ENCODE results near the gene RNF208.

RNF208 gene

DNA sequence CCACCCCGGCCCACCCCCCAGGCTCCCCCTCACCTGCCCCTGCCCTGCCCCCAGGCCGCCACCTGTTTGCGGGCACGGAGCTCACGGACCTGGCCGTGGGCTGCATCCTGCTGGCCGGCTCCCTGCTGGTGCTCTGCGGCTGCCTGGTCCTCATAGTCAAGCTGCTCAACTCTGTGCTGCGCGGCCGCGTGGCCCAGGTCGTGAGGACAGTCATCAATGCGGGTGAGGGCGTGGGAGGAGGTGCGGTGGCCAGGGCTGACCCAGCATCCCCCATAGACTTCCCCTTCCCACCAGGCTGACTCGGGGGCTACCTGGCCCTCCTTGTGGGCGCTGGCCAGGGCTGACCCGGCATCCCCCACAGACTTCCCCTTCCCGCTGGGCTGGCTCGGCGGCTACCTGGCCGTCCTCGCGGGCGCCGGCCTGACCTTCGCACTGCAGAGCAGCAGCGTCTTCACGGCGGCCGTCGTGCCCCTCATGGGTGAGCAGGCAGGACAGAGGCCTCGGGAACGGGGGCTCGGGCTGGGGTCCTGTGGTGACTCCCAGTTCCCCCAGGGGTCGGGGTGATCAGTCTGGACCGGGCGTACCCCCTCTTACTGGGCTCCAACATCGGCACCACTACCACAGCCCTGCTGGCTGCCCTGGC is 12.1 kb upstream of the RNF208 start:
- CTCF ChIA-PET: interaction anchor here (0.8 to 4.8 kb wide), 3 partner anchors 8 to 116 kb away, joined by 3 to 25 read pairs (median 3); partner anchors contain the start of genes CYSRT1 and RNF224
- Histone ChIP-seq H3K4me1 (ENCODE audit: control extremely low read depth in 1 of 4, control insufficient read depth in 4 of 4, insufficient read depth in 4 of 4, low read length in 3 of 4) (peaks cover 0 to 47% (median 34%) of the 10 kb centered on the region in 4 experiments), H3K36me3 (ENCODE audit: control insufficient read depth in 4 of 4, insufficient read depth in 4 of 4, low read length in 3 of 4) (no peaks in the 10 kb centered on the region), H3K9me3 (ENCODE audit: control extremely low read depth in 1 of 5, control insufficient read depth in 4 of 5, insufficient read depth in 2 of 5, low read depth in 1 of 5, low read length in 4 of 5) (no peaks in the 10 kb centered on the region), H3K4me3 (ENCODE audit: control insufficient read depth in 1 of 7, extremely low read depth in 1 of 7, insufficient read depth in 4 of 7, low read depth in 2 of 7, low read length in 6 of 7) (no peak overlapping the region), H3K27me3 (replicated peaks in 2 of 5; ENCODE audit: control insufficient read depth in 4 of 5, insufficient read depth in 5 of 5, low read length in 4 of 5) (peaks cover 0 to 17% (median 0%) of the 10 kb centered on the region in 5 experiments), H3K27ac (ENCODE audit: insufficient read depth in 1 of 2, low read depth in 1 of 2, low read length in 2 of 2, poor library complexity in 1 of 2, severe bottlenecking in 2 of 2) (no peak overlapping the region)
- DNase-seq: no peak
- WGBS (ENCODE audit: insufficient coverage): 77% methylated on average over 38 of the region's 40 CpGs
- POLR2A ChIA-PET: no interaction called here

DNA sequence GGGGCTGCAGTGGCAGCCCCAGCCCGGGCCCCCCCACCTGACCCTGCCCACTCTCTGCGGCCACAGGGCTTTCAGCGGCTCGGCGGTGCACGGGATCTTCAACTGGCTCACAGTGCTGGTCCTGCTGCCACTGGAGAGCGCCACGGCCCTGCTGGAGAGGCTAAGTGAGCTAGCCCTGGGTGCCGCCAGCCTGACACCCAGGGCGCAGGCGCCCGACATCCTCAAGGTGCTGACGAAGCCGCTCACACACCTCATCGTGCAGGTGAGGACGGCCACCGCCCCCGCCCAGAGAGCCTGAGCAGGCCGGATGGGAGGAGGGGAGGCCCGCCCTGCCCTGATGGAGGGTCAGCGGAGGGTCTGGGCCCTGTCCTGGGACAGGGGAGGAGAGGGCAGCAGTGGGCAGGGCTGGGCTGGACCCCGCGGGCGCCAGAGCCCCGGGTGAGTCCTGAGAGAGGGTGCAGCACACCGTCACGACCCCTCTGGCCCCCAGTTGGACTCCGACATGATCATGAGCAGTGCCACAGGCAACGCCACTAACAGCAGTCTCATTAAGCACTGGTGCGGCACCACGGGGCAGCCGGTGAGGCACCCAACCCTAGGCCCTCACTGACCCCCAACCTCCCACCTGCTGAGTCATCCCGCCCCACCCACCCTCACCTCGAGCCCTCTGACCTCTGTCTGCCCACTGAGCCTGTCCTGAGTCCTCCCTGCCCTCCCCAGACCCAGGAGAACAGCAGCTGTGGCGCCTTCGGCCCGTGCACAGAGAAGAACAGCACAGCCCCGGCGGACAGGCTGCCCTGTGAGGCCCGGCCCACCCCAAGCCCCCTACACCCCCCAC is 11.3 kb upstream of the RNF208 start:
- ChIA-PET POLR2A (no interaction called here), CTCF (interaction anchor here (0.5 to 1.1 kb wide), 3 partner anchors 99 to 115 kb away, joined by 3 to 4 read pairs (median 3); no protein-coding TSS in a partner anchor)
- 94% methylated on average over 36 of the region's 40 CpGs for WGBS (ENCODE audit: insufficient coverage)
- Histone ChIP-seq H3K27ac (ENCODE audit: insufficient read depth in 1 of 2, low read depth in 1 of 2, low read length in 2 of 2, poor library complexity in 1 of 2, severe bottlenecking in 2 of 2) (no peak overlapping the region), H3K4me3 (ENCODE audit: control insufficient read depth in 1 of 7, extremely low read depth in 1 of 7, insufficient read depth in 4 of 7, low read depth in 2 of 7, low read length in 6 of 7) (no peak overlapping the region), H3K9me3 (ENCODE audit: control extremely low read depth in 1 of 5, control insufficient read depth in 4 of 5, insufficient read depth in 2 of 5, low read depth in 1 of 5, low read length in 4 of 5) (no peaks in the 10 kb centered on the region), H3K27me3 (replicated peaks in 2 of 5; ENCODE audit: control insufficient read depth in 4 of 5, insufficient read depth in 5 of 5, low read length in 4 of 5) (peaks cover 0 to 25% (median 0%) of the 10 kb centered on the region in 5 experiments), H3K4me1 (ENCODE audit: control extremely low read depth in 1 of 4, control insufficient read depth in 4 of 4, insufficient read depth in 4 of 4, low read length in 3 of 4) (peaks cover 0 to 38% (median 28%) of the 10 kb centered on the region in 4 experiments), H3K36me3 (ENCODE audit: control insufficient read depth in 4 of 4, insufficient read depth in 4 of 4, low read length in 3 of 4) (no peaks in the 10 kb centered on the region)
- DNase-seq: no peak

DNA sequence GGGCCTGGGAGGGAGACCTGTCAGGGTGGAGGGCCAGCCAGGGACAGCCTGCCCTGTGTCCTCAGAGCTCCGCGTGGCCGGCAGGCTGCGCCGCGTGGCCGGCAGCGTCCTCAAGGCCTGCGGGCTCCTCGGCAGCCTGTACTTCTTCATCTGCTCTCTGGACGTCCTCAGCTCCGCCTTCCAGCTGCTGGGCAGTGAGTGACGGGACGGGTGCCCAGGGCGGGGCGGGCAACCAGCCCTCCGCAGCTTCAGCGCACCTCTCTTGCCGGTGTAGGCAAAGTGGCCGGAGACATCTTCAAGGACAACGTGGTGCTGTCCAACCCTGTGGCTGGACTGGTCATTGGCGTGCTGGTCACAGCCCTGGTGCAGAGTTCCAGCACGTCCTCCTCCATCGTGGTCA is 10.5 kb upstream of the RNF208 start:
- Histone ChIP-seq H3K27ac (ENCODE audit: insufficient read depth in 1 of 2, low read depth in 1 of 2, low read length in 2 of 2, poor library complexity in 1 of 2, severe bottlenecking in 2 of 2) (no peak overlapping the region), H3K4me3 (ENCODE audit: control insufficient read depth in 1 of 7, extremely low read depth in 1 of 7, insufficient read depth in 4 of 7, low read depth in 2 of 7, low read length in 6 of 7) (no peak overlapping the region), H3K36me3 (ENCODE audit: control insufficient read depth in 4 of 4, insufficient read depth in 4 of 4, low read length in 3 of 4) (no peaks in the 10 kb centered on the region), H3K4me1 (ENCODE audit: control extremely low read depth in 1 of 4, control insufficient read depth in 4 of 4, insufficient read depth in 4 of 4, low read length in 3 of 4) (peaks cover 0 to 30% (median 25%) of the 10 kb centered on the region in 4 experiments), H3K9me3 (ENCODE audit: control extremely low read depth in 1 of 5, control insufficient read depth in 4 of 5, insufficient read depth in 2 of 5, low read depth in 1 of 5, low read length in 4 of 5) (no peaks in the 10 kb centered on the region), H3K27me3 (replicated peaks in 2 of 5; ENCODE audit: control insufficient read depth in 4 of 5, insufficient read depth in 5 of 5, low read length in 4 of 5) (peaks cover 0 to 29% (median 0%) of the 10 kb centered on the region in 5 experiments)
- no peak for DNase-seq
- ChIA-PET POLR2A (no interaction called here), CTCF (interaction anchor here (0.5 kb wide), 1 partner anchor 98 kb away, joined by 4 read pairs; no protein-coding TSS in a partner anchor)
- WGBS (ENCODE audit: insufficient coverage): 94% methylated on average over 23 of the region's 24 CpGs

DNA sequence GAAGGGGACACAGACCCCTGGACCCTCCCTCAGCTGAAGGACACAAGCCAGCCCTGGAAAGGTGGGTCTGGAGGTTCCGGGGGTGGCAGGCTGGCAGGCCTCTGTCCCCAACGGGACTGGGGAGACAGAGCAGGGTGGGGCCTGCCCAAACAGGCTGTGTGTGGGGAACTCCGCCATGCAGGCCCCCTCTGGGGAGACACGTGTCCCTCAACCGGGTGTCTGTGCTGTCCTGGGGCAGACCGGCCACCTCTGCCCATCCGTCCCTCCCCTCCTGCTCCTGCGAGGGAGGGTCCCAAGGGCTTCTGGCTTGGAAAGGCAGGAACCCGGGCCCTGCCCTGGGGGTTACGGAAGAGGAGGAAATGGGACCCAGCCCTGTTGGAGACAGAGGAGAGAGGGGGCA is 10.1 kb upstream of the RNF208 start:
- POLR2A ChIA-PET: interaction anchor here (0.6 kb wide), 1 partner anchor 217 kb away, joined by 4 read pairs; no protein-coding TSS in a partner anchor
- no peak overlapping the region for H3K27ac ChIP-seq (ENCODE audit: insufficient read depth in 1 of 2, low read depth in 1 of 2, low read length in 2 of 2, poor library complexity in 1 of 2, severe bottlenecking in 2 of 2)
- 79% methylated on average over 3 of the region's 10 CpGs for WGBS (ENCODE audit: insufficient coverage)
- DNase-seq: no peak
- peaks cover 0 to 32% (median 0%) of the 10 kb centered on the region in 5 experiments for H3K27me3 ChIP-seq (replicated peaks in 2 of 5; ENCODE audit: control insufficient read depth in 4 of 5, insufficient read depth in 5 of 5, low read length in 4 of 5)
- H3K4me3 ChIP-seq (ENCODE audit: control insufficient read depth in 1 of 7, extremely low read depth in 1 of 7, insufficient read depth in 4 of 7, low read depth in 2 of 7, low read length in 6 of 7): no peak overlapping the region
- no peaks in the 10 kb centered on the region for H3K9me3 ChIP-seq (ENCODE audit: control extremely low read depth in 1 of 5, control insufficient read depth in 4 of 5, insufficient read depth in 2 of 5, low read depth in 1 of 5, low read length in 4 of 5)
- CTCF ChIA-PET: no interaction called here
- peaks cover 0 to 28% (median 22%) of the 10 kb centered on the region in 4 experiments for H3K4me1 ChIP-seq (ENCODE audit: control extremely low read depth in 1 of 4, control insufficient read depth in 4 of 4, insufficient read depth in 4 of 4, low read length in 3 of 4)
- no peaks in the 10 kb centered on the region for H3K36me3 ChIP-seq (ENCODE audit: control insufficient read depth in 4 of 4, insufficient read depth in 4 of 4, low read length in 3 of 4)

DNA sequence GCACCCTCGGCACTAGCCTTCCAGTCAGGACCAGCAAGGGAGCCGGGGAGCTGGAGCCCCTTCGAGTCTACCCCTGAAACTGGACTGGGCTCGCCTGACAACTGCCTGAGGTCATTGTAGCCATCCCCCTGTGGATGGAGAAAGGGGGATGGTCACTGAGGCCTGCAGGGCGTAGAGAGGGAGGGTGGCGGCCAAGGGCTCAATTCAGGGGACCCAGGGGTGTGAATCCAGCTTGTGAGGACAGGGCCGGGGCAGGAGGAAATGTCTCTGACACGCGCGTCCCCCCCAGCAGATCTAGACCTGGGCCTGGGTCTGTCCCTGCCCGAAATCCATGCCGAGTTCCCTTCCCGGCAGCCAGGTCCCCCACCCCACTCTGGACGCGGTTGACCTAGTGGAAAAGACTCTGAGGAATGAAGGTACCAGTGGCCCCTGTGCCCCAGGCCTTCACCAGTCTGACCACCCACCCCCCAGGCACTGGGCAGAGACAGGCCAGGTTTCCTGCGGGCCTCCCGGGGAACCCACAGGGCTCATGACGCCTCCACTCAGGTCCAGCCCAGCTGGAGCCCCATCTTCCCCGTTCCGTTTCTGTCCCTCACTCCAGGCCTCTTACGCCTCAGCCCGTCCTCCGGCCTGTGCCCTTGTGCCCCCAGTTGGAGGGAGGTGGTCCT is 9.5 kb upstream of the RNF208 start:
- 96% methylated on average over 19 of the region's 23 CpGs for WGBS (ENCODE audit: insufficient coverage)
- H3K4me1 ChIP-seq (ENCODE audit: control extremely low read depth in 1 of 4, control insufficient read depth in 4 of 4, insufficient read depth in 4 of 4, low read length in 3 of 4): peaks cover 0 to 22% (median 16%) of the 10 kb centered on the region in 4 experiments
- no peak for DNase-seq
- no peak overlapping the region for H3K27ac ChIP-seq (ENCODE audit: insufficient read depth in 1 of 2, low read depth in 1 of 2, low read length in 2 of 2, poor library complexity in 1 of 2, severe bottlenecking in 2 of 2)
- CTCF ChIA-PET: no interaction called here
- POLR2A ChIA-PET: interaction anchor here (0.6 kb wide), 1 partner anchor 217 kb away, joined by 4 read pairs; no protein-coding TSS in a partner anchor
- no peaks in the 10 kb centered on the region for H3K36me3 ChIP-seq (ENCODE audit: control insufficient read depth in 4 of 4, insufficient read depth in 4 of 4, low read length in 3 of 4)
- H3K9me3 ChIP-seq (ENCODE audit: control extremely low read depth in 1 of 5, control insufficient read depth in 4 of 5, insufficient read depth in 2 of 5, low read depth in 1 of 5, low read length in 4 of 5): no peaks in the 10 kb centered on the region
- H3K4me3 ChIP-seq (ENCODE audit: control insufficient read depth in 1 of 7, extremely low read depth in 1 of 7, insufficient read depth in 4 of 7, low read depth in 2 of 7, low read length in 6 of 7): no peak overlapping the region
- peaks cover 0 to 38% (median 0%) of the 10 kb centered on the region in 5 experiments for H3K27me3 ChIP-seq (replicated peaks in 2 of 5; ENCODE audit: control insufficient read depth in 4 of 5, insufficient read depth in 5 of 5, low read length in 4 of 5)

DNA sequence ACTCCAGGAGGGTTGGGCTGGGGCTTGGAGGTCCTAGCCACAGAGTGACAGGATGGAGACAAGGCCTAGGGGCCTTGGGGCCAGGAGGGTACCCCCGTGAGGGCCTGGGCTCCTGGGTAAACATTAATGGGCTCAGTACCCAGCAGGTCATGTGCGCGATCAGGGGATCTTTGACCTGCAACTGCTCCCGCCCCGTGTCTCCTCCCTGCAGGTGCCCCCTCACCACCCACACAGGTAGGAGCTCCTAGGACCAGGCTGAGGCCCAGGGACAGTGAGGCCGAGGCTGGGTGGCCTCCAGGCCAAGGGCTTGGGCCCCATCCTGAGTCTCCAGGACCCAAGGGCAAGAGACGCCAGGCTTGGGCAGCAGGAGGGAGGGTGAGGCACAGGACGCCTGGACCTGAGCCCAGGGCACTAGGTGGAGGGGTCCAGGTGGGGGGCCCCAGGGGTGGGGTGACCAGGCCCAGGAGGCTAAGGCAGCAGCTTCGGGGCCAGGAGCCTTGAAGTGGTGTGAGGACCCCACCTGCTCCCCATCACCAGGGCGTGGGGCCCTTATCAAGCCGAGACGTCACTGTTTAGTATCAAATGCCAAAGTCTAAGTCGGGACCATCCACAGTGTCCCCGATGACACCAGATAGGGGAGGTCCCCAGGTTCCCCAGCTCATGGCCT is 8.8 kb upstream of the RNF208 start, which contains the start of gene SLC34A3:
SLC34A3 (plus strand) TSS at position 197 of the 667 bp plus-strand sequence. CDS start 802 bp downstream, outside the sequence.
- H3K36me3 ChIP-seq (ENCODE audit: control insufficient read depth in 4 of 4, insufficient read depth in 4 of 4, low read length in 3 of 4): no peaks in the 10 kb centered on the region
- POLR2A ChIA-PET: no interaction called here
- H3K27ac ChIP-seq (ENCODE audit: insufficient read depth in 1 of 2, low read depth in 1 of 2, low read length in 2 of 2, poor library complexity in 1 of 2, severe bottlenecking in 2 of 2): no peak within 1 kb of the TSS
- CTCF ChIA-PET: interaction anchor here (1.0 kb wide), 1 partner anchor 23 kb away, joined by 3 read pairs; no protein-coding TSS in a partner anchor
- 84% methylated on average over 11 of the region's 14 CpGs for WGBS (ENCODE audit: insufficient coverage)
- H3K27me3 ChIP-seq (replicated peaks in 2 of 5; ENCODE audit: control insufficient read depth in 4 of 5, insufficient read depth in 5 of 5, low read length in 4 of 5): peaks cover 0 to 42% (median 0%) of the 10 kb centered on the region in 5 experiments
- no peaks in the 10 kb centered on the region for H3K9me3 ChIP-seq (ENCODE audit: control extremely low read depth in 1 of 5, control insufficient read depth in 4 of 5, insufficient read depth in 2 of 5, low read depth in 1 of 5, low read length in 4 of 5)
- H3K4me3 ChIP-seq (ENCODE audit: control insufficient read depth in 1 of 7, extremely low read depth in 1 of 7, insufficient read depth in 4 of 7, low read depth in 2 of 7, low read length in 6 of 7): no peak within 1 kb of the TSS
- H3K4me1 ChIP-seq (ENCODE audit: control extremely low read depth in 1 of 4, control insufficient read depth in 4 of 4, insufficient read depth in 4 of 4, low read length in 3 of 4): peaks cover 0 to 15% (median 10%) of the 10 kb centered on the region in 4 experiments
- DNase-seq: no peak

All from common myeloid progenitor, CD34-positive (primary cell).